ENCODE measurements around the gene NAA11. TPM values are rescaled to one million over a fixed set of nuclear protein-coding genes. Genes with fewer than 3 reads are reported as not detected.
A peak's percentile ranks its signal among the peaks of the same experiment; 100 is the strongest.

The NAA11 gene
- polyA plus RNA-seq, 4 donors = not detected

- Histone ChIP-seq H3K4me1 (ENCODE audit: control insufficient read depth in 3 of 3, insufficient read depth in 2 of 3, low read depth in 1 of 3, low read length in 2 of 3) (no peaks in the 10 kb centered on the region), H3K27me3 (ENCODE audit: control insufficient read depth in 3 of 3, insufficient read depth in 3 of 3, low read length in 3 of 3) (no peaks in the 10 kb centered on the region), H3K9me3 (ENCODE audit: control insufficient read depth in 2 of 2, insufficient read depth in 1 of 2, low read depth in 1 of 2, low read length in 1 of 2) (no peaks in the 10 kb centered on the region), H3K4me3 (ENCODE audit: low read depth in 1 of 3, low read length in 3 of 3) (no peak overlapping the region), H3K36me3 (ENCODE audit: control insufficient read depth in 3 of 3, insufficient read depth in 2 of 3, low read depth in 1 of 3, low read length in 3 of 3) (no peaks in the 10 kb centered on the region), H3K27ac (ENCODE audit: low read depth in 1 of 3, low read length in 2 of 3) (no peak overlapping the region)
- FAIRE-seq (no peak), DNase-seq (no peak)
- WGBS, 3 donors = 65 to 94% (median 88%) methylated on average over 2 of the region's 2 CpGs
Measured at GRCh38 chr4:79300280-79300679, 25.6 kb downstream of the NAA11 start.

GRCh38 chr4:79298484-79298883, 27.4 kb downstream of the NAA11 start:
- no peak overlapping the region for H3K4me3 ChIP-seq (ENCODE audit: low read depth in 1 of 3, low read length in 3 of 3)
- H3K27ac ChIP-seq (ENCODE audit: low read depth in 1 of 3, low read length in 2 of 3) = no peak overlapping the region
- FAIRE-seq (no peak), DNase-seq (no peak)
- H3K36me3 ChIP-seq (ENCODE audit: control insufficient read depth in 3 of 3, insufficient read depth in 2 of 3, low read depth in 1 of 3, low read length in 3 of 3) = no peaks in the 10 kb centered on the region
- 81 to 89% (median 85%) methylated on average over 6 of the region's 6 CpGs for WGBS, 3 donors
- H3K4me1 ChIP-seq (ENCODE audit: control insufficient read depth in 3 of 3, insufficient read depth in 2 of 3, low read depth in 1 of 3, low read length in 2 of 3) = no peaks in the 10 kb centered on the region
- H3K27me3 ChIP-seq (ENCODE audit: control insufficient read depth in 3 of 3, insufficient read depth in 3 of 3, low read length in 3 of 3) = no peaks in the 10 kb centered on the region
- no peaks in the 10 kb centered on the region for H3K9me3 ChIP-seq (ENCODE audit: control insufficient read depth in 2 of 2, insufficient read depth in 1 of 2, low read depth in 1 of 2, low read length in 1 of 2)

DNA sequence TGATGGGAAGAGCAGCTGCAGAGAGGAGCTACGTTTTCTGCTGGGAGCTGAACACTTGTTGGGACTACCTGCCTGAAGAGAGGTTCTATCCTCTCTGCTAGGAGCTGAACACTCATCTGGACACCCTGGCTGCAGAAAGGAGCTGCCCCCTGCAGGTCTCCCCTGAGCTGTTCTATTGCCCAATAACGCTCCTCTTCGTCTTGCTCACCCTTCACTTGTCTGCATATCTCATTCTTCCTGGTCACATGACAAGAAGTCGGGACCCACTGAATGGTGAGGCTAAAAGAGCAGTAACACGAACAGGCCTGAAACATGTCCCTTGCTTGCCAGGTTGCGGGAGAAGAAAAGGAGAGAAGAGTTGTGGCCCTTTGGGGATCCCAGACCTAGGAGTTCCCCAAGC, 27.8 kb downstream of the NAA11 start:
- no peaks in the 10 kb centered on the region for H3K27me3 ChIP-seq (ENCODE audit: control insufficient read depth in 3 of 3, insufficient read depth in 3 of 3, low read length in 3 of 3)
- H3K9me3 ChIP-seq (ENCODE audit: control insufficient read depth in 2 of 2, insufficient read depth in 1 of 2, low read depth in 1 of 2, low read length in 1 of 2) = no peaks in the 10 kb centered on the region
- no peaks in the 10 kb centered on the region for H3K4me1 ChIP-seq (ENCODE audit: control insufficient read depth in 3 of 3, insufficient read depth in 2 of 3, low read depth in 1 of 3, low read length in 2 of 3)
- no peaks in the 10 kb centered on the region for H3K36me3 ChIP-seq (ENCODE audit: control insufficient read depth in 3 of 3, insufficient read depth in 2 of 3, low read depth in 1 of 3, low read length in 3 of 3)
- FAIRE-seq = no peak
- 78 to 86% (median 78%) methylated on average over 6 of the region's 6 CpGs for WGBS, 3 donors
- no peak overlapping the region for H3K27ac ChIP-seq (ENCODE audit: low read depth in 1 of 3, low read length in 2 of 3)
- H3K4me3 ChIP-seq (ENCODE audit: low read depth in 1 of 3, low read length in 3 of 3) = no peak overlapping the region
- no peak for DNase-seq

- H3K36me3 ChIP-seq (ENCODE audit: control insufficient read depth in 3 of 3, insufficient read depth in 2 of 3, low read depth in 1 of 3, low read length in 3 of 3) = no peaks in the 10 kb centered on the region
- WGBS, 3 donors = 71 to 79% (median 73%) methylated on average over 4 of the region's 4 CpGs
- no peaks in the 10 kb centered on the region for H3K4me1 ChIP-seq (ENCODE audit: control insufficient read depth in 3 of 3, insufficient read depth in 2 of 3, low read depth in 1 of 3, low read length in 2 of 3)
- no peak overlapping the region for H3K27ac ChIP-seq (ENCODE audit: low read depth in 1 of 3, low read length in 2 of 3)
- H3K4me3 ChIP-seq (ENCODE audit: low read depth in 1 of 3, low read length in 3 of 3) = no peak overlapping the region
- DNase-seq = no peak
- H3K9me3 ChIP-seq (ENCODE audit: control insufficient read depth in 2 of 2, insufficient read depth in 1 of 2, low read depth in 1 of 2, low read length in 1 of 2) = no peaks in the 10 kb centered on the region
- FAIRE-seq = no peak
- no peaks in the 10 kb centered on the region for H3K27me3 ChIP-seq (ENCODE audit: control insufficient read depth in 3 of 3, insufficient read depth in 3 of 3, low read length in 3 of 3)
Measured at GRCh38 chr4:79297479-79297878, 28.4 kb downstream of the NAA11 start.

- Histone ChIP-seq H3K27me3 (ENCODE audit: control insufficient read depth in 3 of 3, insufficient read depth in 3 of 3, low read length in 3 of 3) (no peaks in the 10 kb centered on the region), H3K27ac (ENCODE audit: low read depth in 1 of 3, low read length in 2 of 3) (no peak overlapping the region), H3K4me1 (ENCODE audit: control insufficient read depth in 3 of 3, insufficient read depth in 2 of 3, low read depth in 1 of 3, low read length in 2 of 3) (no peaks in the 10 kb centered on the region), H3K9me3 (ENCODE audit: control insufficient read depth in 2 of 2, insufficient read depth in 1 of 2, low read depth in 1 of 2, low read length in 1 of 2) (no peaks in the 10 kb centered on the region), H3K4me3 (ENCODE audit: low read depth in 1 of 3, low read length in 3 of 3) (no peak overlapping the region), H3K36me3 (ENCODE audit: control insufficient read depth in 3 of 3, insufficient read depth in 2 of 3, low read depth in 1 of 3, low read length in 3 of 3) (no peaks in the 10 kb centered on the region)
- DNase-seq (no peak), FAIRE-seq (no peak)
- 79 to 84% (median 82%) methylated on average over 11 of the region's 11 CpGs for WGBS, 3 donors
Measured at GRCh38 chr4:79296768-79297428, 29.0 kb downstream of the NAA11 start.

DNA sequence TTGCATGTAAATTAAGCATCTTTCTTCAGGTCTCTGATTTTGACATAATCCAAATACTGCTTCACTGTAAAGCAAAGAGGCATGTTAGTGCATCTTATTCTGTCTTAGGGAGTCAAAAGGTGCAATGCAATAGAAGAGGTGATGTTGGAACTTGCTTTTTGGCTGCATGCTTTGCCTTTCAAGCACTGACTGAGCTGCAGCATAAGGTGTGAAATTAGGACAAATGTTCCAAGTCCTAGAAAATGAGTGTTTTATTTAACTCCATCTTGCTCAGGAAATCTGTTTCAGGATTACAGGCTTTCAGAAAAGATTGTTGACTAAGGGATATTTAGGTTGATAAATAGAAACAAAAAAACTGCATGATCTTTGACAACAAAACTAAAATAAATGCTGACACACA, 30.8 kb downstream of the NAA11 start:
- no peaks in the 10 kb centered on the region for H3K27me3 ChIP-seq (ENCODE audit: control insufficient read depth in 3 of 3, insufficient read depth in 3 of 3, low read length in 3 of 3)
- H3K9me3 ChIP-seq (ENCODE audit: control insufficient read depth in 2 of 2, insufficient read depth in 1 of 2, low read depth in 1 of 2, low read length in 1 of 2) = no peaks in the 10 kb centered on the region
- DNase-seq = no peak
- H3K27ac ChIP-seq (ENCODE audit: low read depth in 1 of 3, low read length in 2 of 3) = no peak overlapping the region
- no peaks in the 10 kb centered on the region for H3K4me1 ChIP-seq (ENCODE audit: control insufficient read depth in 3 of 3, insufficient read depth in 2 of 3, low read depth in 1 of 3, low read length in 2 of 3)
- H3K4me3 ChIP-seq (ENCODE audit: low read depth in 1 of 3, low read length in 3 of 3) = no peak overlapping the region
- no peak for FAIRE-seq
- no peaks in the 10 kb centered on the region for H3K36me3 ChIP-seq (ENCODE audit: control insufficient read depth in 3 of 3, insufficient read depth in 2 of 3, low read depth in 1 of 3, low read length in 3 of 3)

- DNase-seq = peak; percentile 33 to 37
- Histone ChIP-seq H3K9me3 (ENCODE audit: control insufficient read depth in 2 of 2, insufficient read depth in 1 of 2, low read depth in 1 of 2, low read length in 1 of 2) (no peaks in the 10 kb centered on the region), H3K36me3 (ENCODE audit: control insufficient read depth in 3 of 3, insufficient read depth in 2 of 3, low read depth in 1 of 3, low read length in 3 of 3) (no peaks in the 10 kb centered on the region), H3K27me3 (ENCODE audit: control insufficient read depth in 3 of 3, insufficient read depth in 3 of 3, low read length in 3 of 3) (no peaks in the 10 kb centered on the region), H3K4me3 (ENCODE audit: low read depth in 1 of 3, low read length in 3 of 3) (no peak overlapping the region), H3K4me1 (ENCODE audit: control insufficient read depth in 3 of 3, insufficient read depth in 2 of 3, low read depth in 1 of 3, low read length in 2 of 3) (no peaks in the 10 kb centered on the region), H3K27ac (ENCODE audit: low read depth in 1 of 3, low read length in 2 of 3) (no peak overlapping the region)
- no peak for FAIRE-seq
- 8 to 57% (median 39%) methylated on average over 2 of the region's 2 CpGs for WGBS, 3 donors
Measured at GRCh38 chr4:79294064-79294463, 31.8 kb downstream of the NAA11 start.

GRCh38 chr4:79292008-79292407, 33.9 kb downstream of the NAA11 start:
- Histone ChIP-seq H3K27me3 (ENCODE audit: control insufficient read depth in 3 of 3, insufficient read depth in 3 of 3, low read length in 3 of 3) (no peaks in the 10 kb centered on the region), H3K27ac (ENCODE audit: low read depth in 1 of 3, low read length in 2 of 3) (no peak overlapping the region), H3K4me3 (ENCODE audit: low read depth in 1 of 3, low read length in 3 of 3) (no peak overlapping the region), H3K9me3 (ENCODE audit: control insufficient read depth in 2 of 2, insufficient read depth in 1 of 2, low read depth in 1 of 2, low read length in 1 of 2) (no peaks in the 10 kb centered on the region), H3K4me1 (ENCODE audit: control insufficient read depth in 3 of 3, insufficient read depth in 2 of 3, low read depth in 1 of 3, low read length in 2 of 3) (no peaks in the 10 kb centered on the region), H3K36me3 (ENCODE audit: control insufficient read depth in 3 of 3, insufficient read depth in 2 of 3, low read depth in 1 of 3, low read length in 3 of 3) (no peaks in the 10 kb centered on the region)
- DNase-seq (no peak), FAIRE-seq (no peak)
- 47 to 75% (median 64%) methylated on average over 2 of the region's 2 CpGs for WGBS, 3 donors

GRCh38 chr4:79290376-79290775, 35.5 kb downstream of the NAA11 start:
- H3K27ac ChIP-seq (ENCODE audit: low read depth in 1 of 3, low read length in 2 of 3) = no peak overlapping the region
- DNase-seq (no peak), FAIRE-seq (no peak)
- H3K36me3 ChIP-seq (ENCODE audit: control insufficient read depth in 3 of 3, insufficient read depth in 2 of 3, low read depth in 1 of 3, low read length in 3 of 3) = no peaks in the 10 kb centered on the region
- no peak overlapping the region for H3K4me3 ChIP-seq (ENCODE audit: low read depth in 1 of 3, low read length in 3 of 3)
- 68 to 78% (median 73%) methylated on average over 4 of the region's 4 CpGs for WGBS, 3 donors
- no peaks in the 10 kb centered on the region for H3K4me1 ChIP-seq (ENCODE audit: control insufficient read depth in 3 of 3, insufficient read depth in 2 of 3, low read depth in 1 of 3, low read length in 2 of 3)
- no peaks in the 10 kb centered on the region for H3K27me3 ChIP-seq (ENCODE audit: control insufficient read depth in 3 of 3, insufficient read depth in 3 of 3, low read length in 3 of 3)
- no peaks in the 10 kb centered on the region for H3K9me3 ChIP-seq (ENCODE audit: control insufficient read depth in 2 of 2, insufficient read depth in 1 of 2, low read depth in 1 of 2, low read length in 1 of 2)

Data from small intestine (tissue), 7 donors.